ENCODE data around the gene C12orf56.
"Not testable (repeated sequence)": the region's sequence is repeated elsewhere in the genome, so short reads cannot be mapped to it uniquely, and the experiment has no call there.

The C12orf56 gene

DNA sequence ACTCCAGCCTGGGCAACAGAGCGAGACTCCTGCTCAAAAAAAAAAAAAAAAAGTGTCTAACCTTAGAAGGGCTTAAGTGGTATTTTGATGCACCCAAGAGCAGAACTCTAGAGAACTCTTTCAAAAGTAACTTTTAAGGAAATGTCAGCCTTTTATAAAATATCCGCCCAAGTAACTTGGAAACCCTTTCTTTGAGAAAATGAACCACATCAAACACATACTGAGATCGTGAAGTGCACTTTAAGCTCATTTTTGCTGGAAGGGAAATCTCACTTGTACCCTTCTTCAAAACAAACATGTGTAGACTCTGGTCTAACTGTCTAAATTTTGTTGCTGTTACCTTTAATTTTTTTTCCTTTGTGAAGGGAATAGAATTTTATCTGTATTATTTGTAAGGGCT lies 5.5 kb downstream of the C12orf56 start:
- no peak for DNase-seq

DNA sequence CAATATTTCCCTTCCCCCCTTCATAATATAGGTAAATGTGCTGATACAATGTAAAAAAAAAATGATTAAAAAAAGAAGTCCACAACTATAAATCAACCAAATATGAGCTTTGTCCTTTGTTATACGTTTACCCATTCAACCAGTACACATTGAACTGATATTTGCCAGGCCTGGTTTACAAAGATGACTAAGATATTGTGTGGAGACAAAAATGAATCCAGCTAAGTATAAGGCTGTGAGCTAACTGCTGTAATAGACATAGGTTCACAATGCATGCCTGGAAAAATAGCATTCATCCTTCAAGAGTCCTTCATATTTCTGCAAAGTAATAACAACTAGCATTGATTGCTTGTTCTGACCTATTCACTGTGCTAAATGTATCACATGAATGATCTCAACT lies 6.9 kb downstream of the C12orf56 start:
- DNase-seq, result no peak

DNA sequence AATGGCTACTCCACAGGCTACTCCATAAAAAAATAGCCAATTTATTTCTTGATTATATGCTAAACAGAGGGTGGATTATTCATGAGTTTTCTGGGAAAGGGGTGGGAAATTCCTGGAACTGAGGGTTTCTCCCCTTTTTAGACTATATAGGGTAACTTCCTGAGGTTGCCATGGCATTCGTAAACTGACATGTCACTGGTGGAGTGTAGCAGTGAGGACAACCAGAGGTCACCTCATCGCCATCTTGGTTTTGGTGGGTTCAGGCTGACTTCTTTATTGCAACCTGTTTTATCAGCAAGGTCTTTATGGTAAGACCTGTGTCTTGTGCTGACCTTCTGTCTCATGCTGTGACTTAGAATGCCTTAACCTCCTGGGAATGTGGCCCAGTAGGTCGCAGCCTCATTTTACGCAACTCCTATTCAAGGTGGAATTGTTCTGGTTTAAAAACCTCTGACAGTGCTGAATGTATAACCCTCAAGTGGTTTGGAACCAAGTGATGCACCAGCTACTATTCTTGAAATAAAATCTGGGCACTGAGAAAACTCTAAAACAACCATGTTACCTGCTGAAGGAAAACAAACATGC lies 27.7 kb downstream of the C12orf56 start:
- no peak for DNase-seq

DNA sequence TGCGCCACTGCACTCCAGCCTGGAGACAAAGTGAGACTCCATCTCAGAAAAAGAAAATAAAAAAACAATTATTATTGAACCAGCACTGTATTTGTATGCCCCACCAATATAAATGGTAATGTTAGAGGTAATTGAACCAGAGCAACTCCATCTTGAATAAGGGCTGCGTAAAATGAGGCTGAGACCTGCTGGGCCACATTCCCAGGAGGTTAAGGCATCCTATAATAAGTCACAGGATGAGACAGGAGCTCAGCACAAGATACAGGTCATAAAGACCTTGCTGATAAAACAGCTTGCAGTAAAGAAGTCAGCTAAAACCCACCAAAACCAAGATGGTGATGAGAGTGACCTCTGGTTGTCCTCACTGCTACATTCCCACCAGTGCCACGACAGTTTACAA lies 29.4 kb downstream of the C12orf56 start:
- not testable (repeated sequence) for DNase-seq

DNA sequence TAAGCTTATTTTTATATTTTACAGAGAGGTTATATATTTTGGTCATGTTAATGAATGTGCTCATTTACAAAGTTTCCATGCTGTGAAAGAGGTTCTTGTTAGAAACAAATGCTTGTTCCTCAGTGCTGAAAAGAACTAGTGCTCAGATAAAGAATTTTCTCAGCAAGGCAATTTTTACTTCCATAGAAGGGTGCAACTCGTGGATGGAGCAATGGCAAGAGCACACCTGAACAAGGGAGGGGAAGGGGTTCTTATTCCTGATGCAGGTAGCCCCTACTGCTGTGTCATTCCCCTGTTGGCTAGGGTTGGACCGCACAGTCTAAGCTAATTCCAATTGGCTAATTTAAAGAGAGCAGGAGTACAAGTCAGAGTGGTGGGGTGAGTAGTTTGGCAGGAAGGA lies 34.3 kb downstream of the C12orf56 start:
- DNase-seq, result not testable (repeated sequence)

- no peak for DNase-seq
These were observed 38.4 kb downstream of the C12orf56 start for GRCh38 chr12:64352181-64352580.

- DNase-seq, result no peak
These were observed 39.3 kb downstream of the C12orf56 start for GRCh38 chr12:64351265-64351664.

DNA sequence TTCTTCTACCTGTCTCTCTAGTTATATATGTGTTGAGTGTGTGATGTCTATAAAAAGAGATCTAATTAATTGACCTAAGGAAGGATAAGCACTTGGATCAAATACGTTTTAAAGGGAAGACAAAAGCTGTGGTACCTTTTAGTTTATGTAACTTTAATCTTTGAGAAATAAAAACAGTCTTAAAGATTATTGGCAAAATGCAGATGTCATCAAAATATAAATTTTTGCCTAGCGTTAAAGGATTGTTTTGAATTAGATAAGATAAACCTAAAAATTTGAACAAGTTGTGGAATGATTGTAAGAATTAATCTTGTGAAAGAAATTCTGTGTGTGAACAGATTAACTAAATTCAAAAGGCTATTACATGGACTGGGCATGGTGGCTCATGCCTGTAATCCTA lies 42.9 kb downstream of the C12orf56 start:
- DNase-seq, result no peak

DNA sequence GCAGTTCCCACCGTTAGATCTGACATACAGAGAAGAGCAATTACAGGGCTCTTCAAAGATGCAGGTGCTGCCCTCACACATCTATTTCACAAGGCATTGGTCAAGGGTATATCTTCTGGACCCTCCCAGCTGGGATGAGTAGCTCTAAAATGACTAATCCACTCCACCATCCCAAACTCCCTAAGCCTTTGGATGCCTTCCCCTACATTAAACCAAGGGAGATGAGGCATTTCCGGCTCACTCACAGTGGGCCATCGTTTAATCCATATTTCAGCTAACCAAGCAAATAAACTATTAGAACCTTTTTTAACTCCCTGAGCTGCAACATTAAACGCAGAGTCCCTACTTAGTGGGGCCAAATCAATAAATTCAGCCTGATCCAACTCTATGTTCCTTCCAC lies 45.9 kb downstream of the C12orf56 start:
- DNase-seq, result not testable (repeated sequence)

- DNase-seq, result not testable (repeated sequence)
These were observed 50.0 kb downstream of the C12orf56 start for GRCh38 chr12:64340546-64340945.

GRCh38 chr12:64335886-64336466 lies 54.6 kb downstream of the C12orf56 start:
- DNase-seq, result no peak

- no peak for DNase-seq
These were observed 57.6 kb downstream of the C12orf56 start for GRCh38 chr12:64332938-64333337.

DNA sequence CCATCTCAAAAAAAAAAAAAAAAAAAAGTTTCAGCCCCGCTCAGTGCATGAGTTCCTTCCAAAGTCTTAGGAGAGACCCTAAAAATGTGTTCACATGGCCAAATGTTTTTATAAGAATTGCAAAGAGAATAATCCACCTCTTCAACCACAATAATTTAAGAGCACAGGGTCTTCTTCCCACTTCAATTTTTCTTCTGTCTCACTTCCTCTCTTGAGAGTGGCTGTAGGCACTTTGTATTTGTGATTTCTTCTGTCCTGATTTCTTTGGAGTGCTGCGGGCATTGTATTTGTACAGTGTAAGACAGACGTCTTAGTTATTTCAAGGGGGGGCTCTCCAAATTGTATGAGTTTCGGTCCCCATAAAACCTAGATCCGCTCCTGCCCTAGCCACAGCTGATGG lies 58.3 kb downstream of the C12orf56 start:
- no peak for DNase-seq

DNA sequence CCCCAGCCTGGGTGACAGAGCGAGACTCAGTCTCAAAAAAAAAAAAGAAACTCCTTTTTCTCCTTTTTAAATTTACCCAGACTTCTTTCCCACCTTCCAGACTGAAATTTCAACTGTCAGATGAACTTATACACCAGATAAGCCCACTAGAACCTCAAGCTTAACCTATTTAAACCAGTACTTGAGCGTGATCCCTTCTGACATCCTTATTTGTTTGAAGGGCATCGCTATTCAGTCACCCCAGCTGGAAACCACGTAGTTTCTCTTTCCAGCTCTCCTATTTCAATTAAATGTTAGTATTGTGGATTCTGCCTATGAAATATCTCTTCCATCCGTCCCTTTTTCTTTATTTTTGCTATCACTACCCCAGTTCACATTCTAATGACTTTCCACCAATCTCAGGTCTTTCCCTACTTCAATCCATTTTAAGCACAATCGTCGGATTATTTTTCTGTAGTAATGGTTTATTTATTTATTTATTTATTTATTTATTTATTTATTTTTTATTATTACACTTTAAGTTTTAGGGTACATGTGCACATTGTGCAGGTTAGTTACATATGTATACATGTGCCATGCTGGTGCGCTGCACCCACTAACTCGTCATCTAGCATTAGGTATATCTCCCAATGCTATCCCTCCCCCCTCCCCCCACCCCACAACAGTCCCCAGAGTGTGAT lies 61.4 kb downstream of the C12orf56 start:
- DNase-seq, result not testable (repeated sequence)

DNA sequence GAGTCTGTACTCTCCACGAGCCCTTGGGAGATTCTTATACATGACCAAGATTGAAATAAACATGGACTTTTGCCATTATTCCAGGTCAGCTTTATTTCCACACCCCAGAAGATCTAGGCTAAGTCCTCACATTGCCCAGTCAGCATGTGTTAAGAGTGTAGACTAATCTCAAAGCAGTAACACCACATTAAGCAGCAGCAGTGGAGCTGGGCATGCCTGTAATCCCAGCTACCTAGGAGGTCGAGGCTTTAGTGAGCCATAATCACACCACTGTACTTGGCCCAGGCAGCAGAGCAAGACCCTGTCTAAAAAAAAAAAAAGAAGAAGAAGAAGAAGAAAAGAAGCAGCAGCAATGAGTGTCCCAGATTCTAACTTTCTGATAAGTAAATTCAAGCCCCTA lies 65.5 kb downstream of the C12orf56 start:
- no peak for DNase-seq

- no peak for DNase-seq
These were observed 66.9 kb downstream of the C12orf56 start for GRCh38 chr12:64323476-64324225.

DNA sequence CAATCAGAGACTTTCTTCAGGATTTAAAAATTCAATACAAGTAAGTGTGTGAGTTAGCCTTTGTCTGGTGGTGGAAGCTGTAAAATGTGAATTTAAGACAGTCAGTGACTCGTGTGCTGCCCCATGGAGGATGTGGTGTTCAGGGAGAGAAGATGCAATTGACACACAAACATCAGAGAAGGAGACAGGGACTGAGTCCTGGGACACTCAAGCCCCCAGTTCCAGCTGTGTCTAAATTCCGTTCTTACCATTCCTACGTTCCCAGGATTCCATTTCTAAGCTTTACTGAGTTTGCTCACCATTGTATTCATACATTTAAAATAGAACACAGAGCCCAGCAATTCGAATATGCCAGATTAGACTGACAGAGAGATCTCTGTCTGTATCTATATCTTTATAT lies 67.6 kb downstream of the C12orf56 start:
- DNase-seq, result no peak

DNA sequence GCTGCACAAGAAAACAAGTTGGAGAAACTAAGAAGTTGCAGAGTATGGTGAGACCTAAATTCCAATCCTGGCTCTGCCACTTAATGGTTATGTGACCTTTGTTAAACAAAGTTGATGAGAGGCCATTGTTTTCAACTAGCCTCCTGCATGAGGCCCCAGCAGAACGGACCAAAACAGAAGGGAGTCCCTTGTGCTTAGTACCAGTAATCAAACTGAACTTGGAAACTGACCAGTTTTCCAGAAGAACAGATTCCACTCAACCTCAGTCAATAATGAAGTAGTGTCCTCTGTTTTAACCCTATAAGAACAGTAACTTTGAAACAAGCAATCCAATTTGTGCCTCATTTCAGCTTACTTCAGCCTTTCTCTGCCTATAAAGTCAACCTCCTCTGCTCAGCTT lies 69.9 kb downstream of the C12orf56 start:
- DNase-seq, result no peak

- not testable (repeated sequence) for DNase-seq
These were observed 70.9 kb downstream of the C12orf56 start for GRCh38 chr12:64319540-64320225.

GRCh38 chr12:64318605-64319004 lies 72.0 kb downstream of the C12orf56 start:
- no peak for DNase-seq

DNA sequence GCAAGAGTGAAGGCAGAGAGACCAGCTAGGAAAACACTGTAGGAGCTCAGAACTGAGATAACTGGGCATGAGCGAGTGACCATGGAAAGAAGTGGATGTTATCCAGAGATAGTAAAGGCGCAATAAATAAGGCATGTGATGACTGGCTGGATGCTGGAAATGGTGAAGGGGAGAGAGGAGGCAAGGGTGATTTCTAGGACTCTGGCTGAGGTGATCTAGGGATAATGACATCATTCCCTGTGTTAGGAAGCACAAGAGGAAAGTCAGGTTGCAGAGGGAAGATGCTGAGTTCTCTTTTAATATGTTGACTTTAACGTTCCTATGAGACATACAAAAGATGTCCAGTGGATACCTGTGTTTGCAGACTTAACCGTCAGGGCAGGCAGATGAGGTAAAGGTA lies 78.7 kb downstream of the C12orf56 start:
- no peak for DNase-seq

DNA sequence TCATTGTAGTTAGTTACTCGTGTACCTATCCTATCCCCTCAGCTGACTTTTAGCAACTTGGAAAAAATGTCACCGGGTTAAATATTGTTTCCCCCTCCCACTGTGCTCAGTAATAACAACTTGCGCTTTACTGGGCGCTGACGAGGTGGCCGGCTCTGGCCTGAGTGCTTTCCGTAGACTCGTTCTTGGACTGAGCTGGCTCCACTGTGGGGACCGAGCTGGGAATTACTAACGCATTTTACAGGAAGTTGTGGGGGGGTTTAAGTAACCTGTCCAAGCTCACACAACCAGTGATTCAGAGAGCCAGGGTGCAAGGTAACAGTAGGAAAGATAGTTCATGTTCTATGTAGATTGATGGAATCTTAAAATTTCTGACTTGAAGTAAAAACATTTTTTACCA lies 86.0 kb downstream of the C12orf56 start:
- DNase-seq, result no peak

DNA sequence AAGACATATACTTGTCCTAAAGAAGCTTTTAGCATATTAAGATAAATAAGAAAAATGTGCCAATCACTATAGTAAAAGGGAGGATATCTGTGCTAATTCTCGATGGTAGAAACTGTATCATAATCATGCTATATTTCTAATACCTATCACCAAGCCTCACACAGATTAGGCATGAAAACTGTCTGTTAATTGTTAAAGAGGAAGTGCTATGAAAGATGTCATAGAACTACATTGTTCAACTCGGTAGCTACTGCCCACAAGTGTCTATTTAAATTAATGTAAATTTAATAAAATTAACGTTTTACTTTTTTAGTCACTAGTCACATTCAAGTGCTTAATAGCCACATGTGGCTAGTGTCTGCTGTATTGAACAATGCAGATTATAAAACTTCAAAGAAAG lies 90.9 kb downstream of the C12orf56 start:
- no peak for DNase-seq
